GM18519 (cell line): ENCODE measurements around the gene DSG2.
"Not testable (repeated sequence)": the region's sequence is repeated elsewhere in the genome, so short reads cannot be mapped to it uniquely, and the experiment has no call there.

Source experiments
- ATAC-seq: cut with Tn5 transposase; IDR thresholded peaks from one replicate; pipeline ENCODE4 v1.9.1; 2021; ENCODE audit warnings: mild to moderate bottlenecking, moderate library complexity; ENCODE audit not compliant: unreplicated experiment, low FRiP score

The DSG2 gene

DNA sequence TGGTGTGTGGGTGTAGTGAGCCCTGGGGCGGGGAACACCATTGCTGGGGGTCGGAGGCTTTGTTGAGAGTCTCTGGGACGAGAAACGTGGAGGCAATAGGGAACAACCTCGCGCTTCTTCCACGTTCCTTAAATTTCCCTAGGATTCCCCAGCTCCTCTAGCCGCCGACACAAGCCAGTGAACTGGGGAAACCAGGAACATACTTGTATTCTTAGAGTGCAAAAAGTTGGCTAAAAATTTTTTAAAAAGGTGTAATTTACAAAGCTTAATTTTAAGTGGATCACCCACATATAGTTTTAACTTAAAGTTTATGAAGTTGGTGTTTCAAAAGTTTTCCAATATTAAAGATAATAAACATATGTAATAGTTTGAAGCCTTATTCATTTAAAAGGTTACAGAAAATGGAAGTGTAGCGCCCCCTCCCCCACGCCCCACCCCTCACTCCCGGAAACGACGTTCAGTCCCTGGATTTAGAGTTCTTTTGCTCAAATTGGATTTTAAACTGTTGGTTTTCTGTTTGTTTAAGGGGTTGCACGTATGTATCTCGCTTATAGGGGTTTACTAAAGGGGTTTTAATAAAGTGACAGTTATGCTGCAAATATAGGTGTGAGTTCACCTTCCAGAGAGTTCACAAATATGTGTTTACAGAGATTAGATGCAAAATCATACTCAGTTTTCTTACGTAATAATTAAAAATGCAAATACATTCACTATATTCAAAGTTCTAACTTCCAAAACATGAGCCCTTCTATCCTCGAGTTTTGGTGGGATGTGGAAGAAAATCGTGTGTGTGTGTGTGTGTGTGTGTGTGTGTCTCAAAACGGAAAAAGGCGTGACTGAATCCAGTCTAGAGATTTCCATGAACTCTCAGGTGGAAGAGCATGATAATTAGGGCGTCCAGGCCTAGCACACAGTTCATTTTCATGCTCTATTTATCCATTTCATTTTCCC, 872 bp downstream of the DSG2 start:
- no peak for ATAC-seq

- peak; percentile 91 for ATAC-seq
Measured at GRCh38 chr18:31500051-31500688, 2.2 kb downstream of the DSG2 start.

DNA sequence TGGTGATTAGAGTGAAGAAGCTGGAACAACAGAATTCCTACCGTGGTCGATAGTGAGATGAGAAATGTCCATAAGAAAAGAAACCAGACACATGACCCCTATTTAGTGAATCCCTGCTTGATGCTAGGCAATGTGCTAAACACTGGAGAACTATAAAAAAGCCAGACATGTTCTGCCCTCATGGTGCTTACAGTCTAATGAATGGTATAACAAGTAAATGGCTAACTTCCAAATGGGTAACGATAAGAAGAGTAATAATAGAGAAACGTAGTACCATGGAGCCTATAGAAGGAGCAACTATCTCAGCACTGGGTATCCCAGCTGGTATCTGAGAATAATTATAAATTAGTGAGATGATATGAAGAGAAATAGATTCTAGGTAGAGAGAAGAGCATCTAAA, 5.0 kb downstream of the DSG2 start:
- no peak for ATAC-seq

DNA sequence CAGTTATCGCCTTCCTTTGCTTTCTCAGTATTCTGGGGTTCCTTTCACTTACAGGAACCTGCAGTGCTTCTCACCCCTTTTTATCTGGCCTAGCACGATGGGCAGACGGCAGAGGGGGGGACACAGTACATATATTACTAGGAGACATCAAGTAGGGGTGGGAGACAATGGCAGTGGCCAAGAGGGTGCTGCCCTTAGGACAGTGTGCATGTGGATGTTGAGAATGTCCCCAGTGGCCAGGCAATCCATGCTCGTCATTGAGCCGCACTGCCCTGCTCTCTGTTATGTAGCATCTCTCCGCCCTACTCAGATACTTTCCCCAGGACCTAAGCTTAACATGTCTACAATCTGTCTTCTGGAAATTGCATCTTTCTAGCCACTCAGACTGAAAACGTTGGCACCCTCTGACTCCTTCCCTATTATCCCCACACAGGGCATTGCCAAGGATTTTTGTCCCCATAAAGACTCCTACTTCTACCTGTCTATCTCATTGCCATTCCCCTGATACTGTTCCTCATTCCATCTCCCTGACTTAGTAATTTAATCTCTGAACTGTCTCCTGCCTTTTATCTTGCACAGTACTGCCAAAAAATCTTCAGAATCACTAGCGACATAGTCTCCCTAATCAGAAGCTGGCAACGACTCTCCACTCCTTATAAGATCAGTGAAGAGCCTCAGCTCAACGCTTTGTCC, 6.6 kb downstream of the DSG2 start:
- ATAC-seq, result no peak

DNA sequence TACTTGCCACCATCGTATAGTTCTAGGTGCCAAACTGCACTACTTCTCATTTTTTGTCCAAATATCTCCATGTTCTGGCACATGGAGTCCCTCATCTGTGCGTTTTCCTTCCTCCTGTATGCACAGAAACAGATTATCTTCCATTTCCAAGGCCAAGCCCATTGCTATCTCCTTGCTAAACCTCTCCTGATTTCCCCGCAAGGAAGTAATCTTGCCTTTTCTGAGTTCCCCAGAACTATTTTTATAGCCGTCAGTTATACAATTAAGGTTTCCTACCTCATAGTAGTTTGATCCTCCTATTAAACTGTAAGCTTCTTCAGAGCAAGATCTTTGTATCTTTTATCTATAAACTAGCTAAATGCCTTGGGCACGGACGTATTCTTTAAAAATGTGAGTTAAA, 7.2 kb downstream of the DSG2 start:
- ATAC-seq, result no peak

- ATAC-seq, result no peak
Measured at GRCh38 chr18:31506024-31506742, 8.2 kb downstream of the DSG2 start.

- ATAC-seq, result not testable (repeated sequence)
Measured at GRCh38 chr18:31507124-31507523, 9.1 kb downstream of the DSG2 start.

DNA sequence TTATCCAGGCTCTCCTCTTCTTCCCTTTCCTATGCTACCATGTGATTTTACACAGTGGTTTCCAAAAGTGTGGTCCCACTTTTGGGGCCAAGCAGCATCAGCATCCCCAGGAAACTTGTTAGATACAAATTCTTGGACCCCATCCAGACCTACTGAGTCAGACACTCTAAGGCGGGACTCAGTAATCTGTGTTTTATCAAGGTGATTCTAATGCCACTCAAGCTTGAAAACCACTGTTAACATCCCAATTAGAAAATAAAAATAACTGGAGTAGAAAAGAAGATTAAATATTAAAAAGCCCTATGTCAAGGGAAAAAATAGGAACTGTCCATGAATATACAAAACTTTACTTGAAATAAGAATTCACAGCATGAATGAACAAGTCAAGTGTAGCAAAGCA, 10.8 kb downstream of the DSG2 start:
- ATAC-seq, result no peak

DNA sequence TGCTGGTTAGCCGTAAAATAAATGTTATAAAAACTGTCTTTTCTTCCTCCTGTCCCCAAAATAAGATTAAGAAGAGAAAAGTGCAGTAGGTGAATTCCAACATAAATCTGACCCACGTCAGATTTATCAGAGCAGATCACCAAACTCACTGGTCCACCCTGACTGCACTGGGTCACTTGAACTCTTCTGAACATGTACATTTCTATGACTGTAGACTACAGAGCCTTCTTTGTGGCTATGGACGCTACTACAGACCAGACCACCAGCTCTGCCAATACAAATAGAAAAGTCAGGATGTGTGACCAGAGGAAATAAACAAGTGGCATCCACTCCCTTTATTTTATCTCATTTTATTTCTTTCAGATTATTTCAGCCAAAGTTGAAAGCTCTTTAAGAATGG, 11.6 kb downstream of the DSG2 start:
- ATAC-seq, result no peak

GRCh38 chr18:31510319-31510718, 12.3 kb downstream of the DSG2 start:
- ATAC-seq, result no peak

GRCh38 chr18:31511098-31511497, 13.1 kb downstream of the DSG2 start:
- no peak for ATAC-seq

GRCh38 chr18:31512203-31512764, 14.3 kb downstream of the DSG2 start:
- no peak for ATAC-seq

GRCh38 chr18:31513189-31513935, 15.4 kb downstream of the DSG2 start:
- no peak for ATAC-seq

GRCh38 chr18:31516437-31516836, 18.5 kb downstream of the DSG2 start:
- ATAC-seq, result no peak

- no peak for ATAC-seq
Measured at GRCh38 chr18:31526374-31526773, 28.4 kb downstream of the DSG2 start.

DNA sequence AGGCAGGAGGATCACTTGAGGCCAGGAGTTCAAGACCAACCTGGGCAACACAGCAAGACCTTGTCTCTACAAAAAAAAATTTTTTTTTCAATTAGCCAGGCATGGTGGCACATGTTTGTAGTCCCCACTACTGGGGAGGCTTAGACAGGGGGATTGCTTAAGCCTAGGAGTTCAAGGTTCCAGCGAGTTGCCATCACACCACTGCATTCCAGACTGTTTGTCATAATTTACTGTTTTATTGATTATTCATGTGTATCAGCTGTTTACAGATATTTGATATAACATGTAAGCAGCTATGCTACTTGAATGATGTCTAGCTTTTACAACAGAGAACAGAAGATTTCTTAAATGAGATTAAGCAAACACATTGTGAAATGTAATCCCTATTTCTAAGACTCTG, 35.3 kb downstream of the DSG2 start:
- ATAC-seq, result no peak

- no peak for ATAC-seq
Measured at GRCh38 chr18:31538837-31539236, 40.9 kb downstream of the DSG2 start.

DNA sequence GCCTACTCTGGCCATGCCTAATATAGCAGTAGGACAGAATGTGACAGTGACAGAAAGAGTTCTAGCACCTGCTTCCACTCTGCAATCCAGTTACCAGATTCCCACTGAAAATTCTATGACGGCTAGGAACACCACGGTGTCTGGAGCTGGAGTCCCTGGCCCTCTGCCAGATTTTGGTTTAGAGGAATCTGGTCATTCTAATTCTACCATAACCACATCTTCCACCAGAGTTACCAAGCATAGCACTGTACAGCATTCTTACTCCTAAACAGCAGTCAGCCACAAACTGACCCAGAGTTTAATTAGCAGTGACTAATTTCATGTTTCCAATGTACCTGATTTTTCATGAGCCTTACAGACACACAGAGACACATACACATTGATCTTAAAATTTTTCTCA, 48.5 kb downstream of the DSG2 start:
- ATAC-seq, result no peak

DNA sequence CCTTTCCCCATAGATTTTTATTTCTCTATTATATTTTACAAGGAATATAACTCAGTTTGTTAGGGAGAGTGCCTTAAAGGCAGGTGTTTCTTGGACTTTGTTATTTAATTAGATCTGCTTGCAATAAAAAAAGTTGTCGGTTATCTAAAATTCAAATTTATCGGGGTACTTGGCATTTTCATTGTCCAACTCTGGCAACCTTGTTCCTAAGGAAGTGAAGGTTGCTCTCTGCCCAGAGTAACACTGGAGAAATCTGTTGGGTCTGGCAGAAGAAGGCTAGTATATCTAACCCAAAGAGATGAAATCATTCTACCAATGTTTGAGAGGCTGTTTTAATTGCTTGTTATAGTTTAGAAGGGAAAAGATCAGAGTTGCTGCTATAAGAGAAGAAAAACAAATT, 50.9 kb downstream of the DSG2 start:
- no peak for ATAC-seq

GRCh38 chr18:31549416-31549815, 51.4 kb downstream of the DSG2 start:
- ATAC-seq, result no peak
